AG09309 (cell line): ENCODE results near the gene ASXL1.

ENCODE experiments used
- DNase-seq: peaks from one replicate; pipeline ENCODE4 v3.0.0-alpha.2; 2010; ENCODE audit warnings: low read depth
- H3K4me3 ChIP-seq: 2 replicates; pipeline ENCODE4 v1.5.1; 2011; ENCODE audit warnings: mild to moderate bottlenecking, low read depth, low read length, moderate library complexity; ENCODE audit not compliant: control insufficient read depth
- TF ChIP-seq, protein P1 (sequence below): IDR thresholded peaks from 2 replicates; pipeline ENCODE4 v1.5.1; 2011; ENCODE audit warnings: mild to moderate bottlenecking, low read depth, low read length, inconsistent platforms; ENCODE audit not compliant: insufficient read depth, control insufficient read depth; ENCODE audit errors: missing control alignments

ASXL1 gene

DNA sequence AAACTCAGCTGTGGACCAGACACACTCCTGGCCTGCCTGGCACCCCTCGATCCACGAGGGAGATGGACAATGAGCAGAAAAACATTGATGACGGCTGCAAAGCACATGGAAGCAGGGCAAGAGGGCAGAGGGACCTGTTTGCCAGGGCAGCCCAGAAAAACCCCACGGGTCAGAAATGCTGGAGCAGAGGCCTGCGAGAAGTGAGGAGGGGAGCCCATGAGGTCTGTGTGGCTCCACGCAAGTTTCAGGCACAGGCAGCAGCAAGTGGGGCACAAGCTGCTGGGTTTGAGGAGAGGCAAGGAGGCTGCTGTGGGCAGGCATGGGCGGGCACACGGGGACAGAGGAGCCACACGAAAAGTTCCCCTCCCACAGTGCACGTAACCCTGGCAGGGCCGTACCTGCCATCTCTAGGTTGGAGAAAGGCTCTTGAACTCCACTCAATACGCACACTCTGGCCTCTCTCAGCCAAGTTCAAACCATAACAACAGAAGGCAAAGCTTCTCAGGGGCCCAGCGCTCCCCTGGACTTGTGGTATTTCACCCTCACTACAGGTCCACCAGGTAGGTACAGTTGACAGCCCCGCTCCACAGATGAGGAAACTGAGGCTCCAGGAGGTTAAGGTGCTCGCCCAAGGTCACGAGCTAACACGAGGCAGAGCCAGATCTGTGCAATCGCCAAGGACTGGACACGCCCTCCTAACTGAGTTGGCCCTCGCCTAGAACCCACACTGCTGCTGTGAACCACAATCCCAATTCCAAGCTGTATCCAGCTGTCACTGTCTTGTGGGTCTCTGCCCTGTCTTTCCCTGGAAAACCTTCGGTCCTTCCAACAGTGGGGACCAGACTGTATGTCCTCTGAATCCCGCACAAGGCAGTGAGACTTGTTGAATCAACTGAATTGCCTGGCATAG is 118.8 kb downstream of the ASXL1 start:
- DNase-seq: no peak
- no peak overlapping the region for H3K4me3 ChIP-seq
- TF ChIP-seq, protein P1, sequence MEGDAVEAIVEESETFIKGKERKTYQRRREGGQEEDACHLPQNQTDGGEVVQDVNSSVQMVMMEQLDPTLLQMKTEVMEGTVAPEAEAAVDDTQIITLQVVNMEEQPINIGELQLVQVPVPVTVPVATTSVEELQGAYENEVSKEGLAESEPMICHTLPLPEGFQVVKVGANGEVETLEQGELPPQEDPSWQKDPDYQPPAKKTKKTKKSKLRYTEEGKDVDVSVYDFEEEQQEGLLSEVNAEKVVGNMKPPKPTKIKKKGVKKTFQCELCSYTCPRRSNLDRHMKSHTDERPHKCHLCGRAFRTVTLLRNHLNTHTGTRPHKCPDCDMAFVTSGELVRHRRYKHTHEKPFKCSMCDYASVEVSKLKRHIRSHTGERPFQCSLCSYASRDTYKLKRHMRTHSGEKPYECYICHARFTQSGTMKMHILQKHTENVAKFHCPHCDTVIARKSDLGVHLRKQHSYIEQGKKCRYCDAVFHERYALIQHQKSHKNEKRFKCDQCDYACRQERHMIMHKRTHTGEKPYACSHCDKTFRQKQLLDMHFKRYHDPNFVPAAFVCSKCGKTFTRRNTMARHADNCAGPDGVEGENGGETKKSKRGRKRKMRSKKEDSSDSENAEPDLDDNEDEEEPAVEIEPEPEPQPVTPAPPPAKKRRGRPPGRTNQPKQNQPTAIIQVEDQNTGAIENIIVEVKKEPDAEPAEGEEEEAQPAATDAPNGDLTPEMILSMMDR: no peak

DNA sequence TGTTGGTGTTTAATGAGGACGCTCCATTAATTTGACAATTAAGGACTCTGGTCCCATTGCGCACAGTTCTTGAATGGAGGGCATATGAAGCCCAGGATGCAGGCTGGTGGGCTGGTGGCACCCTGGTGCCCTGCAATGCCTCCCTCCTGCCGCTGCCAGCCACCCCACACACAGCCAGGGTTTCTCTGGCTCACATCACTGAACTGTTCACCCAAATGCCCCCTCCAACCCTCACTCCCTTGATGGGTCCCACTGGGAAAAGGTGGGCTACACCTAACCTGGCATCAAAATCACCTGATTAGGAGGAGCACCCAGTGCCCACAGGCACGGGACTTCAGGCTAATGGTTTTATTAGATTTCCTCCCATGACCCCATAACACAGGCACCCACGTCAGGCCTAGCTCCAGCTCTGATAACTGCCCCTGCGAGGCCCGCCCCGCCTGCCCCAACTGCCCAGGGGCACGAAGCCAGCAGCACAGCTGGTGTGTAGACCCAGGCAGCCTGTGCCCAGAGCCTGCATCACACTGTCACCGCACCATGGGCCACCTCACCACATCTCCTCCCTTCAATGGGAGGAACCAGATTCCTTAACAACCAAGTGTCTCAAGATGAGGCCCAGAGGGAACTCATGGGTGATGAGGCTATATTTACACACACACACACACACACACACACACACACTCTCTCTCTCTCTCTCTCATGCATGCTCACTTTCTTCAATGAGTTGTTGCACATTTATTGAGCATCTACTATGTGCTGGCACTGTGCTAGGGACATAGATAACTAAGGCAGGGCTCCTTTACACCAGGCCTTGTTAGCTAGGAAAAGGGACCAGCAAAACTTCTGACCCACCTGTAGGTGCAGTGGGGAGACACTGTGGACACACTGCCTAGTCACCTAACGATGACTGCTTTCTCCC is 119.7 kb downstream of the ASXL1 start:
- TF ChIP-seq, protein P1: no peak
- no peak for DNase-seq
- H3K4me3 ChIP-seq: no peak overlapping the region

DNA sequence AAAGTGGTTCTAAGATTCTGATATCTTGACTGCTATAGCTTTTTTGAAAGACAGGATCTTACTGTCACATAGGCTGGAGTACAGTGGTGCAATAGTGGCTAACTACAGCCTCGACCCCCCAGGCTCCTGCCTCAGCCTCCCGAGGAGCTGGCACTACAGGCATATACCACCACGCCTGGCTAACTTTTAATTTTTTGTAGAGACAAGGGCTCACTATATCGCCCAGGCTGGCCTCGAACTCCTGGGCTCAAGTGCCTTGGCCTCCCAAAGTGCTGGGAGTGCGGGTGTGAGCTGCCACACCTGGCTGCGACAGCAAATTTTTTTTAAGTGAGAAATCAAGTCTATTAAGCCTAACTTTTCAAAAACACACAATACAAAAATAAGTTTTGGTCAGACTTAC is 120.4 kb downstream of the ASXL1 start:
- TF ChIP-seq, protein P1: no peak
- DNase-seq: no peak

DNA sequence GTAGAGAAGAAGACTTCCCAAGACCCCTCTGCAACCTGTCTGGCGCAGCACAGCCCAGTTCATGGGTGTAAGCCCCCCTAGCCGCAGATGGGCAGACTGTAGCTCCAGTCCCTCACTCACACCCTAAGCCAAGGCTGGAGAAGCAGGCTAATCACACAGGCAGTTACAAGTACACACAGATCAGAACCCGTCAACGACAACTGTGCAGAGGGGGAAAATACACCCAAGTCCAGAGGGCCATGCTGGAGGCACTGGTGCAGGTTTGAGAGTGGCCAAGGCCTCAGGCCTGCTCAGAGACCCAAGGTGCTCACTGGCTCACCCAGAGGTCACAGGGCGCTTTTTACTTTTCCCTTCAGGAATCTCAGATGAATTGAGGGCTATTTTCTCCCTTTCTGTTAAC is 120.9 kb downstream of the ASXL1 start:
- no peak for DNase-seq
- TF ChIP-seq, protein P1: no peak

More for the DNA sequence above, 120.4 kb downstream of the ASXL1 start:
- H3K4me3 ChIP-seq: no peak overlapping the region

DNA sequence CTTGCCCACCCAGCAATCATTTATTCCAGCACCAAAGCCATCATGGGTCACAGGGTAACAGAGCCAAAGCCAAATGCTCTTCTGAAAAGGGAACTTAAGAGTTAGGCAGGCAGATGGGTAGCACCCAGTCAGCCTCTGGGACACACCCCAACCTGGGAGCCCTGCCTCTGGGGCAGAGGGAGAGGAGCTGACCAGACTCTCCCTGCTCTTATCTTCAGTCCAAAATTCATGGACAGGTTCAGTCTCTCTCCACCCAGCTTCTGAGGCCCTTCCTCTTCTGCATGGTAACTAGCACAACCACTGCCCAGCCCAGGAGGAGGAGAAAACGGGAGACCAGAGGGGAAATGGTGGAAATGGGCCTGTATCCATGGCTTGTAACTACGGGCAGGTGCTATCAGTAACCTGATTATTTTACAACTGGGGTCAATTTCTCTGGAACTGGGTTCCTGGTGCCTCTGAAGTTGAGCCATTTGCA is 121.6 kb downstream of the ASXL1 start:
- TF ChIP-seq, protein P1: no peak
- H3K4me3 ChIP-seq: no peak overlapping the region
- no peak for DNase-seq

More for the DNA sequence above, 120.9 kb downstream of the ASXL1 start:
- H3K4me3 ChIP-seq: no peak overlapping the region
